Endothelial cell of umbilical vein (primary cell): Measurements from ENCODE around the gene VWA7. TPM values are rescaled to one million over a fixed set of nuclear protein-coding genes. Genes with fewer than 3 reads are reported as not detected.

Experiments used
- BruUV-seq: library from RNA; stranded (reverse); fragments of 400-500 nt; replicated peaks from 2 replicates; lab custom pipeline; 2021; lab: Mats Ljungman, UMichigan
- CTCF ChIA-PET: fragments of 300-600, 350-600 bp; sonication (Branson Sonifier 250); formaldehyde crosslinking; loops from one replicate; lab custom pipeline; 2021; ENCODE audit warnings: antibody characterized with exemption, inconsistent platforms; lab: Charles Lee
- POLR2A ChIA-PET: fragments of 300-600, 350-600 bp; sonication (Branson Sonifier 250); formaldehyde crosslinking; loops from one replicate; lab custom pipeline; 2021; ENCODE audit warnings: antibody characterized with exemption, inconsistent platforms; lab: Charles Lee
- DNase-seq: peaks from one replicate; pipeline ENCODE4 v3.0.0-alpha.2; 2011; ENCODE audit warnings: low read depth, low spot score
- FAIRE-seq: peaks from 2 replicates; lab custom pipeline; 2011; peaks lifted over from hg19 to GRCh38; lab: Jason Lieb, UNC
- H2AFZ ChIP-seq: 2 replicates; pipeline ENCODE4 v1.6.0; 2012; ENCODE audit warnings: low read depth, low read length, control low read depth, inconsistent platforms
- H3K27ac ChIP-seq: 2 replicates; pipeline ENCODE4 v1.5.1; 2011; ENCODE audit warnings: low read depth, mild to moderate bottlenecking, control low read depth, low read length, moderate library complexity; ENCODE audit not compliant: insufficient read depth
- H3K27me3 ChIP-seq, 2 experiments: 2 replicates each; pipeline versions ENCODE4 v1.6.0 to v1.6.1; 2011; ENCODE audit warnings: low read length in 2 of 2, mixed read lengths in 1 of 2; ENCODE audit not compliant: control insufficient read depth in 2 of 2, insufficient read depth in 2 of 2
- H3K36me3 ChIP-seq, 2 experiments: 2 replicates in 1 of 2; 3 replicates in 1 of 2; pipeline ENCODE4 v1.5.1; 2011; ENCODE audit warnings: low read length in 2 of 2, mild to moderate bottlenecking in 1 of 2, moderate library complexity in 1 of 2; ENCODE audit not compliant: control insufficient read depth in 2 of 2, insufficient read depth in 2 of 2; ENCODE audit errors: extremely low read depth in 1 of 2
- H3K4me1 ChIP-seq: 3 replicates; pipeline ENCODE4 v1.5.1; 2011; ENCODE audit warnings: mild to moderate bottlenecking, low read length; ENCODE audit not compliant: control insufficient read depth, insufficient read depth; ENCODE audit errors: extremely low read depth
- H3K4me2 ChIP-seq: 2 replicates; pipeline ENCODE4 v1.6.1; 2011; ENCODE audit warnings: low read length, control low read depth, mixed read lengths; ENCODE audit not compliant: insufficient read depth
- H3K4me3 ChIP-seq, 3 experiments: fragments of 200-600 bp in 1 of 3; sonication (generic), shearing (Covaris generic) in 1 of 3; replicated peaks in 1 of 3; 2 replicates each; pipeline ENCODE4 v1.5.1; 2011 to 2016; ENCODE audit warnings: control low read depth in 3 of 3, low read length in 3 of 3, mild to moderate bottlenecking in 2 of 3, inconsistent platforms in 1 of 3, low read depth in 1 of 3, moderate library complexity in 1 of 3; ENCODE audit not compliant: insufficient read depth in 1 of 3
- H3K79me2 ChIP-seq: 2 replicates; pipeline ENCODE4 v1.6.0; 2012; ENCODE audit warnings: low read length, inconsistent platforms; ENCODE audit not compliant: control insufficient read depth, insufficient read depth
- H3K9ac ChIP-seq: replicated peaks from 2 replicates; pipeline ENCODE3; 2011; ENCODE audit warnings: low read length, control low read depth; ENCODE audit not compliant: insufficient read depth; ENCODE audit errors: extremely low read depth
- H3K9me1 ChIP-seq: replicated peaks from 3 replicates; pipeline ENCODE4 v1.6.0; 2011; ENCODE audit warnings: mild to moderate bottlenecking, low read length; ENCODE audit not compliant: control insufficient read depth, insufficient read depth; ENCODE audit errors: extremely low read depth
- H3K9me3 ChIP-seq: replicated peaks from 2 replicates; pipeline ENCODE4 v1.5.1; 2012; ENCODE audit warnings: low read length, inconsistent platforms; ENCODE audit not compliant: control insufficient read depth, insufficient read depth
- H4K20me1 ChIP-seq: replicated peaks from 2 replicates; pipeline ENCODE3; 2011; ENCODE audit warnings: mild to moderate bottlenecking, low read length; ENCODE audit not compliant: control insufficient read depth, insufficient read depth; ENCODE audit errors: extremely low read depth
- CTCF ChIP-seq, 2 donors: IDR thresholded peaks; 1 replicate in 1 of 2; 2 replicates in 1 of 2; pipeline ENCODE4 v1.5.1; 2011; ENCODE audit warnings: low read length in 2 of 2, mild to moderate bottlenecking in 2 of 2, moderate library complexity in 2 of 2, control low read depth in 1 of 2, inconsistent platforms in 1 of 2, low read depth in 1 of 2; ENCODE audit not compliant: insufficient read depth in 1 of 2; ENCODE audit errors: extremely low read depth in 1 of 2
- JUN ChIP-seq: IDR thresholded peaks from 2 replicates; pipeline ENCODE4 v1.6.1; 2011; ENCODE audit warnings: borderline replicate concordance, low read depth; ENCODE audit not compliant: insufficient read length, insufficient read depth
- dilution Hi-C: fragments of 300-500 bp; cut with MboI; formaldehyde crosslinking; loops from one replicate; pipeline ENCODE4 v1.15.0; 2019; ENCODE audit warnings: low sequenced_read_pairs; ENCODE audit not compliant: extremely low pct_ligation_motif_present
- intact Hi-C: fragments of 100-400 bp; cut with micrococcal nuclease; formaldehyde crosslinking; loops from one replicate; pipeline ENCODE4 v1.10.0; 2022
- polyA plus RNA-seq, 4 experiments: library from polyadenylated mRNA; depleted of rRNA in 3 of 4; stranded (reverse) in 3 of 4; unstranded in 1 of 4; fragments of >200 nt; gene quantifications; 2 replicates each; pipeline versions ENCODE4 v1.2.1 to v1.2.3, GENCODE V29; 2011 to 2012; ENCODE audit warnings: missing spikeins in 1 of 4
- total RNA-seq: library from RNA; stranded (reverse); gene quantifications from 2 replicates; pipeline ENCODE4 v1.2.3, GENCODE V29; 2021

Gene VWA7
- total and polyA plus RNA-seq, 2 donors (not counting 3 experiments of a cell fraction or from before 2014, with no cell fraction given), result 0.11 to 0.51 TPM

- no peak for TF ChIP-seq JUN
- TF ChIP-seq CTCF (IDR thresholded peaks at IDR 0.05; ENCODE audit: extremely low read depth in 1 of 2, insufficient read depth in 1 of 2, low read depth in 1 of 2, low read length in 2 of 2), result peak in 1 of 2 donors; percentile 60
- no peaks in the 10 kb centered on the region for H3K27me3 ChIP-seq
- CTCF ChIA-PET, result interaction anchor here (0.8 to 5.4 kb wide), 20 partner anchors 9 to 223 kb away, joined by 3 to 42 read pairs (median 6); partner anchors contain the start of genes ABHD16A, HSPA1B, LSM2 and LY6G5C
- peak within 1 kb of the TSS; percentile 80 for H3K9ac ChIP-seq
- BruUV-seq, result no TSS peak
- dilution Hi-C loops, result no loop called here
- H3K9me3 ChIP-seq, result no peaks in the 10 kb centered on the region
- DNase-seq (no peak), FAIRE-seq (no peak)
- H3K9me1 ChIP-seq, result no peaks in the 10 kb centered on the region
- H3K79me2 ChIP-seq, result peaks cover 11% of the 10 kb centered on the region
- H2AFZ ChIP-seq, result no peak within 1 kb of the TSS
- peak within 1 kb of the TSS; percentile 54 for H3K27ac ChIP-seq
- no peaks in the 10 kb centered on the region for H4K20me1 ChIP-seq
- intact Hi-C loops, result loop anchor here (1.0 kb wide), 3 partner anchors 40 to 101 kb away; no protein-coding TSS in a partner anchor
- peak within 1 kb of the TSS; percentile 66 to 94 (median 70) for H3K4me3 ChIP-seq
- peaks cover 19 to 36% of the 10 kb centered on the region in 2 experiments for H3K36me3 ChIP-seq
- peak within 1 kb of the TSS; percentile 73 for H3K4me2 ChIP-seq
- H3K4me1 ChIP-seq, result peaks cover 31% of the 10 kb centered on the region
- POLR2A ChIA-PET, result interaction anchor here (1.0 to 2.2 kb wide), 5 partner anchors 11 to 98 kb away, joined by 3 to 14 read pairs (median 4); partner anchors contain the start of genes ABHD16A, HSPA1A, HSPA1B and HSPA1L
Observed at GRCh38 chr6:31728767-31729514, 48.2 kb downstream of the VWA7 start, which contains the start of gene DDAH2. Gene DDAH2 (minus strand): TSS chr6:31729299. CDS start chr6:31729161, 138 bp downstream.
